Measurements from ENCODE around the gene STOML3.

Gene STOML3

DNA sequence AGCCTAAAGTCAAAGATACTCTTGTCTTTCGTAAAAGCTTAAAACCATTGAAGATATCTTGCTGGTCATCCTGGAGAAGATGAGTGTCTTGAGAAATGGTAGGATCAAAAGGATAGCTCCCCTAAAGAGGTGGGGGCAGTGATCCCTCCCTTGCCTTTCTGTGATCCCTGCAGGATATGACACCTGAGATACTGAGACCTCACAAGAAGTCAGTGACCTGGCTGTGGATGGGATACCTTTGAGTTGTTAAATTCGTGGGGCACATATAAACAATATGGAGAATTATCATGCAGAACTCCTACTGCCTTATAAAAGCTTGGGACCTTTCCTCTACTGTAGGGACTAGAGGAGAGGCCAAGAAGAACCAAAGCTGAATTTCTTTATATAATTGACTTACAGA is 21.4 kb downstream of the STOML3 start:
- in situ Hi-C loops (cut with MboI; ENCODE audit: low pct_unique_long_range_greater_than_20kb, low sequenced_read_pairs, unreplicated experiment) = no loop called here
- TF ChIP-seq, protein P1, sequence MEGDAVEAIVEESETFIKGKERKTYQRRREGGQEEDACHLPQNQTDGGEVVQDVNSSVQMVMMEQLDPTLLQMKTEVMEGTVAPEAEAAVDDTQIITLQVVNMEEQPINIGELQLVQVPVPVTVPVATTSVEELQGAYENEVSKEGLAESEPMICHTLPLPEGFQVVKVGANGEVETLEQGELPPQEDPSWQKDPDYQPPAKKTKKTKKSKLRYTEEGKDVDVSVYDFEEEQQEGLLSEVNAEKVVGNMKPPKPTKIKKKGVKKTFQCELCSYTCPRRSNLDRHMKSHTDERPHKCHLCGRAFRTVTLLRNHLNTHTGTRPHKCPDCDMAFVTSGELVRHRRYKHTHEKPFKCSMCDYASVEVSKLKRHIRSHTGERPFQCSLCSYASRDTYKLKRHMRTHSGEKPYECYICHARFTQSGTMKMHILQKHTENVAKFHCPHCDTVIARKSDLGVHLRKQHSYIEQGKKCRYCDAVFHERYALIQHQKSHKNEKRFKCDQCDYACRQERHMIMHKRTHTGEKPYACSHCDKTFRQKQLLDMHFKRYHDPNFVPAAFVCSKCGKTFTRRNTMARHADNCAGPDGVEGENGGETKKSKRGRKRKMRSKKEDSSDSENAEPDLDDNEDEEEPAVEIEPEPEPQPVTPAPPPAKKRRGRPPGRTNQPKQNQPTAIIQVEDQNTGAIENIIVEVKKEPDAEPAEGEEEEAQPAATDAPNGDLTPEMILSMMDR (IDR thresholded peaks at IDR 0.05; ENCODE audit: extremely low read depth, insufficient read depth, missing control alignments) = no peak
- DNase-seq (ENCODE audit: low spot score) = no peak

DNA sequence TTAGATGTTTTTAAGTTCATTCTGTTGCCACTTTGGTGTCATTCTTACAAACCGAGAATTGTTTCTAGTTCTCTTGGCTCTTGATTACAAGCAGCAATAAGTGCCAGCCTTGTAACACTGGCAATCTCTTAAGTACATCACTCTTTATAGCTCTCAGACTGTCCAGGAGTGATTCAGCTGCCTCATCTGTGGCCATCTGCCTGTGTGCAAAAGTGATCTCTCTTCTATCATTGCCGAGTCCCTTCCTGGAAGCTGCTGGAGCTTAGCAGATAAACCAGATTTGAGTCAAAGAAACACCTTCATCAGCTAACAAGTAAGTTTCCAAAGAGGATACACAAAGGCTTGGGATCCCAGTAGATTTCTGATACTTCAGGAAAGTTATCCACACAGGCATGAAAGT is 23.2 kb downstream of the STOML3 start:
- DNase-seq (ENCODE audit: low spot score) = no peak
- in situ Hi-C loops (cut with MboI; ENCODE audit: low pct_unique_long_range_greater_than_20kb, low sequenced_read_pairs, unreplicated experiment) = no loop called here
- TF ChIP-seq, protein P1 (IDR thresholded peaks at IDR 0.05; ENCODE audit: extremely low read depth, insufficient read depth, missing control alignments) = no peak

DNA sequence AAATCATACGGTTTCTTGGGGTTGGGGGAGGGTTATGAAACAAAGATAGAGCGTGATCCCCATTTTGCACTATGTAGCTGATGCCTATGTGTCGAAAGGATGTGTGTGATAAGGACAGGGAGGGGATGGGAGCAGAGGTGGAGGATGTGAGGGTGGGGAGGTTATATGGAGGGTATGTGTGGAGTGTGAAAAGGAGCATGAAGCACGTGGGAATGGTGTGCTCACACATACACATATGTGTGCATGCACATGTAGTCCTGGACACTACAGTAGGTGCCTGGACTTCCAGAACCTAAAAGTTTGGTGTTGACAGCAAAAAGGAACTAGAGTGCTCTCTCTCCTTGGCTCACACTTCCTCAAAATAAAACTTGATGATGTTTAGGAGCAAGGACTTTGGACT is 25.4 kb downstream of the STOML3 start:
- in situ Hi-C loops (cut with MboI; ENCODE audit: low pct_unique_long_range_greater_than_20kb, low sequenced_read_pairs, unreplicated experiment) = no loop called here
- TF ChIP-seq, protein P1 (IDR thresholded peaks at IDR 0.05; ENCODE audit: extremely low read depth, insufficient read depth, missing control alignments) = no peak
- no peak for DNase-seq (ENCODE audit: low spot score)

DNA sequence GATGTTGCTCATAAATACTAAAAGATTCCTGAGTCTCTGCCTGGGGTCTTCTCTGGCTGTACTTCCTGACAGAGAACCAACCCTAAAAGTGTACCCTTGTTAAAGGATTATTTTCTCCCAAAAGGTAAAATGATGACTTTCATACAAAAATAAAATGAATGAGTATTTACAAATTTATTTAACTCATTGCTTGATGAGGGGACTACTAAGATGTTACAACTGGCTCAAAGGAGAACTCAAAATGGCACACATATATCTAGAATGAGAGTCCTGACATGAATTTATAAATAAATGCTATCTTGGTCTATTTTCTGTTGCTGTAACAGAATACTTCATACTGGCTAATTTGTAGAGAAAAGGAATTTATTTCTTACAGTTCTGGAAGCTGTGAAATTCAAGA is 30.5 kb downstream of the STOML3 start:
- no peak for DNase-seq (ENCODE audit: low spot score)
- TF ChIP-seq, protein P1 (IDR thresholded peaks at IDR 0.05; ENCODE audit: extremely low read depth, insufficient read depth, missing control alignments) = no peak
- in situ Hi-C loops (cut with MboI; ENCODE audit: low pct_unique_long_range_greater_than_20kb, low sequenced_read_pairs, unreplicated experiment) = no loop called here

DNA sequence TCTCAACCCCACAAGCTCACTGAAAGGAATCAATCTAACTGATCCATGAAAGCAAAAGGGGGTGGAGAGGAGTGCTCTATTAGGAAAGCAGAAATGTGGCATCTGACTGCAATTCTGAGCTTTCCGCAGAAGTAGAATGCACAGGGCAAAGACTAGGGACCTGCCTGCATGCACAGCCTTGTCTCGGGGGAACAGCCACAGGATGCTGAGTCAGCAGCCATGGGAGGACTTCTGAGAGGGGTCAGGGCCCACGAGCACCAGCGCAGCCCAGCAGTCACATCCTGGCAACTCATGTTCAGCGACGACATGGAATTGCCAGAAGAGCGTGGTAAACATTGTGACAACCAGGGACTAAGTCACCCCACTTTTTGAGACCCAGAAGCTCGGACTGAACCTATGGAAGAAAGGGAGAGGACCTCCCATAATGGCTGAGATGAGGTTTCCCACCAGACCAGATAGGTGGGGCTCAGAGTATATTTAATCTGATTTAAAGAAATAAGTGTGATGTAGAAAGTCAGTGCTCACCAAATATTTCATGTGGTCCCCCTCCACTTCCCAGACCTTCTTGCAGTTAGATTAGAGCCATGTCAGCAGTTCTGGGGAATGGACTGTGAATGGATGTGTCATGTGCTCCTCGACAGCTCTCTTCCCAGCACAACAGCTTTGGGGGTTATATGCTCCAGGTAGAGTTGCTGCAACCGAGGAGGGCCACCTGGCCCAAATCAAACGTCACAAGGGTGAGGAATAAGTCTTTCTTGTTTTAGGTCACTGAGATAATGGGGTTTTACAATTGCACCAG is 32.6 kb downstream of the STOML3 start:
- DNase-seq (ENCODE audit: low spot score) = no peak
- in situ Hi-C loops (cut with MboI; ENCODE audit: low pct_unique_long_range_greater_than_20kb, low sequenced_read_pairs, unreplicated experiment) = no loop called here
- TF ChIP-seq, protein P1 (IDR thresholded peaks at IDR 0.05; ENCODE audit: extremely low read depth, insufficient read depth, missing control alignments) = no peak

DNA sequence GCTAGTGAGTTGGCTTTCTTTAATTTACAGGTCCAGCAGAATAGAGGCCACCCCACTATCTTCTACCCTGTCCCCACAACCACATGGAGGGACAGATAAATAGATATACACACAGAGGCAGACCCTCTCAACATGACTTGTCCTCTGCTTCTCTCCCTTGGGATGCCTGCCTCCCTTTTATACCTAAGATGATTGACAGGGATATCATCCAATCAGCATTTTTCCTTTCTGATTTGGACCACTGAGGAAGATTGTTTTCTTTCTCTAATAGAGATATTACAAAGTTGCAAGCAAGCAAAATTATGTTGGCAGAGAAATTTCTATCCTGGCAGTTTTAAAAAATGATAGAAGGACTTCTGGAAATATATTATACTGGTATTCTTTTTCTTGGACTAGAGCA is 35.8 kb downstream of the STOML3 start:
- TF ChIP-seq, protein P1 (IDR thresholded peaks at IDR 0.05; ENCODE audit: extremely low read depth, insufficient read depth, missing control alignments) = no peak
- DNase-seq (ENCODE audit: low spot score) = no peak
- in situ Hi-C loops (cut with MboI; ENCODE audit: low pct_unique_long_range_greater_than_20kb, low sequenced_read_pairs, unreplicated experiment) = no loop called here
